ENCODE results near the gene APBA2. TPM values are rescaled to one million over a fixed set of nuclear protein-coding genes. Genes with fewer than 3 reads are reported as not detected.

Gene APBA2
- total and polyA plus RNA-seq, 10 of the 15 experiments (the other 5 are each of a cell fraction or from before 2014, with no cell fraction given) = 0.06 to 0.26 (median 0.07) TPM; not detected in 7

- H3K36me3 ChIP-seq (ENCODE audit: control insufficient read depth in 2 of 2, insufficient read depth in 2 of 2, low read length in 1 of 2) = no peaks in the 10 kb centered on the region
- no peaks in the 10 kb centered on the region for H3K27me3 ChIP-seq (replicated peaks in 1 of 2; ENCODE audit: control insufficient read depth in 2 of 2, insufficient read depth in 2 of 2, low read length in 1 of 2)
- intact Hi-C loops (cut with micrococcal nuclease; ENCODE audit: unreplicated experiment) = no loop called here
- no peaks in the 10 kb centered on the region for H4K20me1 ChIP-seq (ENCODE audit: control insufficient read depth, insufficient read depth)
- H3K27ac ChIP-seq (ENCODE audit: control insufficient read depth, insufficient read depth) = no peak overlapping the region
- in situ Hi-C loops (cut with MboI) = no loop called here
- H3K9me3 ChIP-seq (replicated peaks; ENCODE audit: control insufficient read depth, insufficient read depth, low read length) = no peaks in the 10 kb centered on the region
- no TSS peak for BruUV-seq (replicated peaks)
- no peaks in the 10 kb centered on the region for H3K4me1 ChIP-seq (ENCODE audit: control insufficient read depth, insufficient read depth, low read length)
- H2AFZ ChIP-seq (ENCODE audit: control insufficient read depth, low read depth, low read length) = no peak overlapping the region
- H3K9ac ChIP-seq (ENCODE audit: control insufficient read depth, insufficient read depth, low read length) = no peak overlapping the region
- H3K4me3 ChIP-seq = no peak overlapping the region
- POLR2A ChIA-PET = no interaction called here
- WGBS (ENCODE audit: insufficient coverage, insufficient replicate concordance, low lambda C conversion rate, missing lambda C conversion rate) = 18% methylated on average over 6 of the region's 6 CpGs
- RAD21 ChIA-PET (ENCODE audit: unreplicated experiment) = no interaction called here
- H3K4me2 ChIP-seq (ENCODE audit: control insufficient read depth, insufficient read depth) = no peak overlapping the region
- FAIRE-seq (no peak), ATAC-seq (no peak), DNase-seq (ENCODE audit: low read depth, low spot score) (no peak)
- H3K79me2 ChIP-seq (ENCODE audit: control insufficient read depth, insufficient read depth, low read length) = no peaks in the 10 kb centered on the region
- CTCF ChIA-PET = no interaction called here
- SMC1A ChIA-PET (ENCODE audit: uncharacterized antibody, unreplicated experiment) = no interaction called here
- TF ChIP-seq SREBF2 (IDR thresholded peaks at IDR 0.05; ENCODE audit: low read length) = no peak
- TF ChIP-seq E2F8 (IDR thresholded peaks at IDR 0.05; ENCODE audit: low read depth, partially characterized antibody) = no peak
- no peak for TF ChIP-seq SIX5 (IDR thresholded peaks at IDR 0.05; ENCODE audit: low read depth, low read length, severe bottlenecking)
- no peak for TF ChIP-seq STAT1 (conservative IDR thresholded peaks at IDR 0.05)
- TF ChIP-seq CUX1 (IDR thresholded peaks at IDR 0.05; ENCODE audit: insufficient replicate concordance, low read depth, low read length) = no peak
- TF ChIP-seq RBBP5 (conservative IDR thresholded peaks at IDR 0.05) = no peak
- TF ChIP-seq BCLAF1 (IDR thresholded peaks at IDR 0.05) = no peak
- no peak for TF ChIP-seq SMC3 (IDR thresholded peaks at IDR 0.05; ENCODE audit: borderline replicate concordance, low read length)
- TF ChIP-seq RAD51 (IDR thresholded peaks at IDR 0.05) = no peak
- no peak for TF ChIP-seq USF1 (IDR thresholded peaks at IDR 0.05; ENCODE audit: borderline replicate concordance, extremely low read length, insufficient read depth, low read depth, low read length)
- no peak for TF ChIP-seq TAF1 (IDR thresholded peaks at IDR 0.05; ENCODE audit: borderline replicate concordance, low read depth, low read length)
- TF ChIP-seq EED (IDR thresholded peaks at IDR 0.05; ENCODE audit: low read depth) = no peak
Observed at GRCh38 chr15:29050870-29051269, 165.1 kb downstream of the APBA2 start.
